Hepatocyte (in vitro differentiated cells): ENCODE measurements around the gene RIPK1. TPM values are rescaled to one million over a fixed set of nuclear protein-coding genes. Genes with fewer than 3 reads are reported as not detected.

Experiments used
- DNase-seq: peaks from one replicate; pipeline ENCODE4 v3.0.0-alpha.2; 2016; ENCODE audit warnings: low spot score
- H2AFZ ChIP-seq: fragments of 200-600 bp; sonication (generic); 2 replicates; pipeline ENCODE4 v1.6.0; 2016; ENCODE audit warnings: antibody characterized with exemption, mild to moderate bottlenecking
- H3K27ac ChIP-seq: fragments of 200-600 bp; sonication (generic); 2 replicates; pipeline ENCODE4 v1.5.1; 2016; ENCODE audit warnings: mild to moderate bottlenecking
- H3K27me3 ChIP-seq: fragments of 200-600 bp; sonication (generic); 2 replicates; pipeline ENCODE4 v1.6.1; 2016
- H3K36me3 ChIP-seq: fragments of 200-600 bp; sonication (generic); replicated peaks from 2 replicates; pipeline ENCODE4 v1.5.1; 2016; ENCODE audit warnings: low read depth; ENCODE audit not compliant: insufficient read depth
- H3K4me1 ChIP-seq: fragments of 200-600 bp; sonication (generic); 2 replicates; pipeline ENCODE4 v1.5.1; 2016; ENCODE audit warnings: mild to moderate bottlenecking, moderate library complexity; ENCODE audit not compliant: insufficient read depth
- H3K4me2 ChIP-seq: fragments of 200-600 bp; sonication (generic); 2 replicates; pipeline ENCODE4 v1.6.0; 2016
- H3K4me3 ChIP-seq: fragments of 200-600 bp; sonication (generic); 2 replicates; pipeline ENCODE4 v1.5.1; 2016; ENCODE audit warnings: mild to moderate bottlenecking
- H3K79me2 ChIP-seq: fragments of 200-600 bp; sonication (generic); 2 replicates; pipeline ENCODE4 v1.6.0; 2017; ENCODE audit warnings: mild to moderate bottlenecking
- H3K9me2 ChIP-seq: fragments of 200-600 bp; sonication (generic); replicated peaks from 2 replicates; pipeline ENCODE4 v1.6.0; 2017; ENCODE audit warnings: mild to moderate bottlenecking; ENCODE audit not compliant: insufficient read depth
- H3K9me3 ChIP-seq: fragments of 200-600 bp; sonication (generic); 2 replicates; pipeline ENCODE4 v1.5.1; 2016; ENCODE audit warnings: low read depth, mild to moderate bottlenecking
- H4K20me1 ChIP-seq: fragments of 200-600 bp; sonication (generic); 2 replicates; pipeline ENCODE4 v1.6.0; 2016; ENCODE audit warnings: mild to moderate bottlenecking; ENCODE audit not compliant: insufficient read depth, poor library complexity, severe bottlenecking
- EZH2 ChIP-seq: fragments of 200-600 bp; sonication (generic); IDR thresholded peaks from 2 replicates; pipeline ENCODE4 v1.6.1; 2016; ENCODE audit warnings: antibody characterized with exemption, mild to moderate bottlenecking, borderline replicate concordance
- EZH2phosphoT487 ChIP-seq: fragments of 200-600 bp; sonication (generic); IDR thresholded peaks from one replicate; pipeline ENCODE4 v1.6.1; 2018; ENCODE audit warnings: antibody characterized with exemption, mild to moderate bottlenecking, low read depth, moderate library complexity; ENCODE audit not compliant: unreplicated experiment, severe bottlenecking
- WGBS: methylation state at CpG from one replicate; pipeline ENCODE4 v1.1.6; 2016; ENCODE audit warnings: low lambda C conversion rate; ENCODE audit errors: missing lambda C conversion rate; 5-methylcytosine and 5-hydroxymethylcytosine counted together
- polyA plus RNA-seq: library from polyadenylated mRNA; unstranded; fragments of >200 nt; fragmentation: Nextera tagmentation; extraction: Ambion mirVana; gene quantifications from 2 replicates; pipeline ENCODE4 v1.2.1, GENCODE V29; 2016
- total RNA-seq: library from RNA; depleted of rRNA; stranded (reverse); fragments of >200 nt; gene quantifications from 2 replicates; pipeline ENCODE4 v1.2.3, GENCODE V29; 2014
- TF ChIP-seq, protein P1 (sequence below): fragments of 200-600 bp; sonication (generic); IDR thresholded peaks from 2 replicates; pipeline ENCODE4 v1.5.1; 2016; ENCODE audit warnings: antibody characterized with exemption, mild to moderate bottlenecking; ENCODE audit not compliant: poor library complexity

The RIPK1 gene
- total and polyA plus RNA-seq, 2 experiments from 2014 or later: 14.6 to 16.2 TPM

- H2AFZ ChIP-seq: no peak overlapping the region
Measured at GRCh38 chr6:3131695-3132094, 63.4 kb downstream of the RIPK1 start.

DNA sequence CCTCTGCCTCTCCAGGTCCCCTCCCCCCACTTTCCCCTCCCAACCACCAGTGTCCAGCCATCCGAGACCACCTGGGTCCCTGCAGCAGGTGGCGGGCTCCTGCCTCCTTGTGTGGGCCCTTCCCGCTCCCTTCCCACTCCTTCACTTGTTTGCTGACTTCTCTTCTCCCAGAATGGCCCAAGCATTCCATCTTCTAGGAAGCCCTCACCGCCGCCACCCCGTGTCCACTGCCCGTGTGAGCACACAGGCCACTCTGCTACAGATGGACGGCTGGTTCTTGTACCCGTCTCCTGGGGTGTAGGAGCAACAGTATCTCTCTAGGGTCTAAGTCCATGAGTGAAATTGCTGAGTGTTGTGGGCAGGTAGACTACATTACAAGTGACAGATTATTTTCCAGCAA lies 65.2 kb downstream of the RIPK1 start:
- no peaks in the 10 kb centered on the region for H4K20me1 ChIP-seq

More at GRCh38 chr6:3131695-3132094, 63.4 kb downstream of the RIPK1 start:
- WGBS: 97% methylated on average over 14 of the region's 15 CpGs
- TF ChIP-seq EZH2phosphoT487 (no peak), EZH2 (no peak)
- TF ChIP-seq, protein P1, sequence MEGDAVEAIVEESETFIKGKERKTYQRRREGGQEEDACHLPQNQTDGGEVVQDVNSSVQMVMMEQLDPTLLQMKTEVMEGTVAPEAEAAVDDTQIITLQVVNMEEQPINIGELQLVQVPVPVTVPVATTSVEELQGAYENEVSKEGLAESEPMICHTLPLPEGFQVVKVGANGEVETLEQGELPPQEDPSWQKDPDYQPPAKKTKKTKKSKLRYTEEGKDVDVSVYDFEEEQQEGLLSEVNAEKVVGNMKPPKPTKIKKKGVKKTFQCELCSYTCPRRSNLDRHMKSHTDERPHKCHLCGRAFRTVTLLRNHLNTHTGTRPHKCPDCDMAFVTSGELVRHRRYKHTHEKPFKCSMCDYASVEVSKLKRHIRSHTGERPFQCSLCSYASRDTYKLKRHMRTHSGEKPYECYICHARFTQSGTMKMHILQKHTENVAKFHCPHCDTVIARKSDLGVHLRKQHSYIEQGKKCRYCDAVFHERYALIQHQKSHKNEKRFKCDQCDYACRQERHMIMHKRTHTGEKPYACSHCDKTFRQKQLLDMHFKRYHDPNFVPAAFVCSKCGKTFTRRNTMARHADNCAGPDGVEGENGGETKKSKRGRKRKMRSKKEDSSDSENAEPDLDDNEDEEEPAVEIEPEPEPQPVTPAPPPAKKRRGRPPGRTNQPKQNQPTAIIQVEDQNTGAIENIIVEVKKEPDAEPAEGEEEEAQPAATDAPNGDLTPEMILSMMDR: no peak
- DNase-seq: no peak
- Histone ChIP-seq H3K9me2 (no peaks in the 10 kb centered on the region), H4K20me1 (no peaks in the 10 kb centered on the region), H3K4me2 (no peak overlapping the region), H3K27me3 (no peaks in the 10 kb centered on the region), H3K4me1 (peaks cover 11% of the 10 kb centered on the region), H3K9me3 (no peaks in the 10 kb centered on the region), H3K79me2 (no peaks in the 10 kb centered on the region), H3K36me3 (no peaks in the 10 kb centered on the region), H3K4me3 (no peak overlapping the region), H3K27ac (no peak overlapping the region)

GRCh38 chr6:3135668-3136291 lies 67.5 kb downstream of the RIPK1 start:
- 66% methylated on average over 13 of the region's 13 CpGs for WGBS
- DNase-seq: peak; percentile 48
- TF ChIP-seq EZH2: no peak
- Histone ChIP-seq H4K20me1 (no peaks in the 10 kb centered on the region), H3K79me2 (no peaks in the 10 kb centered on the region), H3K36me3 (no peaks in the 10 kb centered on the region), H3K4me3 (no peak overlapping the region), H3K9me2 (no peaks in the 10 kb centered on the region), H2AFZ (no peak overlapping the region), H3K4me1 (peaks cover 17% of the 10 kb centered on the region), H3K27me3 (no peaks in the 10 kb centered on the region), H3K9me3 (no peaks in the 10 kb centered on the region), H3K4me2 (peak overlapping the region; percentile 48), H3K27ac (peak overlapping the region; percentile 72)

More for the DNA sequence above, 65.2 kb downstream of the RIPK1 start:
- Histone ChIP-seq H3K4me3 (no peak overlapping the region), H3K36me3 (no peaks in the 10 kb centered on the region), H3K9me3 (no peaks in the 10 kb centered on the region), H3K4me2 (no peak overlapping the region), H3K79me2 (no peaks in the 10 kb centered on the region), H3K27me3 (no peaks in the 10 kb centered on the region), H2AFZ (no peak overlapping the region), H3K9me2 (no peaks in the 10 kb centered on the region), H3K27ac (no peak overlapping the region), H3K4me1 (peaks cover 12% of the 10 kb centered on the region)
- whole genome bisulfite sequencing: 91% methylated on average over 9 of the region's 9 CpGs
- no peak for DNase-seq
- TF ChIP-seq, protein P1: no peak
- TF ChIP-seq EZH2phosphoT487 (no peak), EZH2 (no peak)

DNA sequence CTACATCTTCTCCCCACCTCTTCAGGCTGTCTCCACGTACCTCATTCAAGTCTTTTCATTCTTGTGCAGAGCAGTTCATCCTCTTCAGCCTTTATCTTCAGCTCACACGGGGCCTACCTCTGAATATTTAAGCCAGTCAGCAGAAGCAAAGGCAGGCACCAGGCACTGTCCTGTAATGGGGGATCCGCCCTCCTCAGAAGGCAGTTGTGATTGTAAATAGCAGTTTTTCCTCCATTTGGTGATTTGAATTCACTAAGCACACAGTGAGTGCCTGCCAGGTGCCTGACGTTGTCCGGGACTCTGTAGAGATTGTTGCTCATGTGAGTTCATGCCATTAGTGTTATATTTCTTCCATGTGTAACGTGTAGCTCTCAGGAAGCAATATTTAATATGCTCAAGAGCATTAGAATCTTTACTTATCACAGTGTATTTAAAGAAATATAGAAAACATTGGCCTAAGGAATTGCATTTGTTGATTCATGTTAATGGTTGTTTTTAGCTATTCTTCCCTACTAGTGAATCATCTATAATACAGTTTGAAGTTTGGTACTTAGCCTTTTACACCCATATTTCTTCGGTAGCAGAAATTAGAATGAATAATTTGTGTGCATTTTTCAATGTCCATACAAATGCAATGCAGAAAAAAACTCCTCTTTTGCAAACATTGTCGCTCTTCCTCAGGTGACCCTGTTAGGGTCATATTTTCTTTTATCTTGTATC lies 68.2 kb downstream of the RIPK1 start:
- no peaks in the 10 kb centered on the region for H3K79me2 ChIP-seq
- WGBS: 83% methylated on average over 8 of the region's 8 CpGs
- DNase-seq: no peak
- no peak overlapping the region for H2AFZ ChIP-seq
- no peaks in the 10 kb centered on the region for H3K9me2 ChIP-seq
- H4K20me1 ChIP-seq: no peaks in the 10 kb centered on the region
- H3K36me3 ChIP-seq: no peaks in the 10 kb centered on the region
- H3K27me3 ChIP-seq: no peaks in the 10 kb centered on the region
- TF ChIP-seq, protein P1: no peak
- H3K4me2 ChIP-seq: peak overlapping the region; percentile 48
- H3K4me3 ChIP-seq: no peak overlapping the region
- H3K9me3 ChIP-seq: no peaks in the 10 kb centered on the region
- peak overlapping the region; percentile 72 for H3K27ac ChIP-seq
- peaks cover 17% of the 10 kb centered on the region for H3K4me1 ChIP-seq
